Muscle of back (tissue), 11 donors: Measurements from ENCODE around the gene TTLL5. TPM values are rescaled to one million over a fixed set of nuclear protein-coding genes. Genes with fewer than 3 reads are reported as not detected.

Experiments used
- DNase-seq, 3 donors: peaks; one replicate each; pipeline versions ENCODE4 v3.0.0 to v3.0.0-alpha.2; 2013
- polyA plus RNA-seq, 10 donors: library from polyadenylated mRNA; unstranded; fragments of 120-200 nt; gene quantifications; one replicate each; pipeline ENCODE4 v1.2.1, GENCODE V29; 2013; ENCODE audit not compliant: insufficient read length in 10 of 10

The TTLL5 gene
- polyA plus RNA-seq, 10 donors = 14.6 to 19.3 (median 18.4) TPM

- DNase-seq = no peak
Measured at GRCh38 chr14:75697918-75698317, 36.9 kb downstream of the TTLL5 start.

- no peak for DNase-seq
Measured at GRCh38 chr14:75699331-75699730, 38.3 kb downstream of the TTLL5 start.

- DNase-seq = no peak
Measured at GRCh38 chr14:75700295-75700694, 39.2 kb downstream of the TTLL5 start.

- peak in 2 of 3 donors; percentile 49 to 57 for DNase-seq
Measured at GRCh38 chr14:75702122-75702521, 41.1 kb downstream of the TTLL5 start.

GRCh38 chr14:75702616-75703261, 41.7 kb downstream of the TTLL5 start:
- DNase-seq = peak; percentile 48 to 87 (median 87)

GRCh38 chr14:75703467-75703866, 42.4 kb downstream of the TTLL5 start:
- DNase-seq = no peak

- no peak for DNase-seq
Measured at GRCh38 chr14:75705014-75705413, 44.0 kb downstream of the TTLL5 start.

GRCh38 chr14:75709207-75709812, 48.3 kb downstream of the TTLL5 start:
- peak; percentile 82 to 92 (median 89) for DNase-seq

GRCh38 chr14:75711105-75711795, 50.2 kb downstream of the TTLL5 start:
- peak; percentile 47 to 63 (median 48) for DNase-seq

- peak; percentile 68 to 86 (median 82) for DNase-seq
Measured at GRCh38 chr14:75711796-75712211, 50.8 kb downstream of the TTLL5 start.

GRCh38 chr14:75714991-75715390, 53.9 kb downstream of the TTLL5 start:
- no peak for DNase-seq

- DNase-seq = no peak
Measured at GRCh38 chr14:75715926-75716780, 55.1 kb downstream of the TTLL5 start.

GRCh38 chr14:75717729-75718128, 56.7 kb downstream of the TTLL5 start:
- no peak for DNase-seq

GRCh38 chr14:75718199-75718598, 57.2 kb downstream of the TTLL5 start:
- no peak for DNase-seq

GRCh38 chr14:75720116-75720515, 59.1 kb downstream of the TTLL5 start:
- no peak for DNase-seq

- peak; percentile 39 to 78 (median 72) for DNase-seq
Measured at GRCh38 chr14:75720842-75721498, 59.9 kb downstream of the TTLL5 start.

- no peak for DNase-seq
Measured at GRCh38 chr14:75723716-75724115, 62.7 kb downstream of the TTLL5 start.

- DNase-seq = no peak
Measured at GRCh38 chr14:75724414-75725204, 63.6 kb downstream of the TTLL5 start.

GRCh38 chr14:75725481-75725880, 64.4 kb downstream of the TTLL5 start:
- DNase-seq = peak in 2 of 3 donors; percentile 50 to 55

GRCh38 chr14:75726321-75726720, 65.3 kb downstream of the TTLL5 start:
- DNase-seq = no peak

- no peak for DNase-seq
Measured at GRCh38 chr14:75727124-75727523, 66.1 kb downstream of the TTLL5 start.
